IPS-15b (cell line): ENCODE results near the gene SORCS1.

Experiments
- H3K27me3 ChIP-seq: one replicate; pipeline ENCODE4 v1.6.1; 2013; ENCODE audit warnings: low read length; ENCODE audit not compliant: control insufficient read depth, insufficient read depth
- H3K36me3 ChIP-seq: one replicate; pipeline ENCODE4 v1.6.1; 2013; ENCODE audit warnings: low read length; ENCODE audit not compliant: control insufficient read depth, insufficient read depth
- H3K4me1 ChIP-seq: one replicate; pipeline ENCODE4 v1.6.1; 2013; ENCODE audit warnings: mild to moderate bottlenecking, low read length; ENCODE audit not compliant: control insufficient read depth, insufficient read depth
- H3K4me3 ChIP-seq: one replicate; pipeline ENCODE4 v1.5.1; 2013; ENCODE audit warnings: low read depth, low read length
- H3K9ac ChIP-seq: one replicate; pipeline ENCODE4 v1.6.1; 2013; ENCODE audit warnings: low read depth, mild to moderate bottlenecking, low read length
- H3K9me3 ChIP-seq: one replicate; pipeline ENCODE4 v1.6.1; 2013; ENCODE audit warnings: mild to moderate bottlenecking, low read length; ENCODE audit not compliant: control insufficient read depth, insufficient read depth

The SORCS1 gene

DNA sequence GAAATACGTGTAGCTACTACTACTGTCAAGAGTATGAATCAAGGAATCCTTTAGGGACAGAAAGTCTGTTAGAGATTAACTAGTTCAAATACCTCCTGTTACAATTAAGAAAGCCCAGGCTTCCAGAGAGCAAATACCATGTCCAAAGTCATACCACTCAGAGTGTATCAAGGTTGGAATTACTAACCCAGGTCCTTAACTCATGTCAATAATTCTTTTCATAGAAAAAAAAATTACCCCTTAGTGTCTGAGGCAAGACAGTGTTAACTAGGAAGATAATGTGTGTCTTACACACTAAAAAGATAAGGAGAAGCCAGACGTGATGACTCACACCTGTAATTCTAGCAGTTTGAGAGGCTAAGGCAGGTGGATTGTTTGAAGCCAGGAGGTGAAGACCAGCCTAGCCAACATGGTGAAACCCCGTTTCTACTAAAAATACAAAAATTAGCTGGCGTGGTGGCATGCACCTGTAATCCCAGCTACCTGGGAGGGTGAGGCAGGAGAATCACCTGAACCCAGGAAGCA is 423.4 kb downstream of the SORCS1 start:
- Histone ChIP-seq H3K36me3 (no peaks in the 10 kb centered on the region), H3K9ac (no peak overlapping the region), H3K9me3 (no peaks in the 10 kb centered on the region), H3K4me3 (no peak overlapping the region), H3K4me1 (no peaks in the 10 kb centered on the region), H3K27me3 (no peaks in the 10 kb centered on the region)

DNA sequence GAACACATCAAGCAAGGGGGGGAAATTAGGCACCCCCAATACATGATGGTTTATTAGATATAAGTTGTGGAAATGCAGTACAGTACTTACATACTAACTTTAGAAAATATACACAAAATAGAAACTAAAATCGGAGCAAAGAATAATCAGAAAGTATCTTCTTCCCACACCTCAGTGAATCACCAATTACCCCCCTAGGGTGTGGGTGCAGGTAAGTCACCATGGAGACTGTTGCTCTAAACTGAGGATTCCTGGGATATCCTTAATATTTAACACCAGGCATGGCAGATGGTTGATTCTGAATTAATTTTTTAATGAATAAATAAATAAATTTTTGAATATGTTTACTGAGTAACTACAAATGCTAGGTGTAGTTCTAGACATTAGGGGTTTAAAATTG is 424.4 kb downstream of the SORCS1 start:
- no peak overlapping the region for H3K4me3 ChIP-seq
- H3K9ac ChIP-seq, result no peak overlapping the region
- no peaks in the 10 kb centered on the region for H3K36me3 ChIP-seq
- no peaks in the 10 kb centered on the region for H3K9me3 ChIP-seq
- no peaks in the 10 kb centered on the region for H3K4me1 ChIP-seq
- H3K27me3 ChIP-seq, result no peaks in the 10 kb centered on the region

DNA sequence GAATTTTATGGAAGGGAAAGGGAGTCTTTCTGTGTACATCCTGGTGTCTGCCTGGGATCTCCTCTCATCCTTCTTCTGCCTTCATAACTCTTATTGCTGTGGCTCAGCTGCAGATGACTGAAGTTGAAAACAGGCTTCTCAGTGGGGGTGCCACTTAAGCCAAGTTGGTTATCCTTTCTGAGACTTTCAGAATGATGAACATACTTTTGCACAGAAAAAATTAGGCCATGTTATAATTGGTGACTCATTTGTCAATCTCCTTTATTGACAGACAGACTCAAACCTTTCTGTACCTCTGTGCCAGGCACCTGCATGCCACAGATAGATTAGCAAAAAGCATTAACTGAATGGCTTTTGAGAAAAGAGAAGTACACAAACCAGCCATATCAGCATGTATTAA is 430.3 kb downstream of the SORCS1 start:
- Histone ChIP-seq H3K4me1 (no peaks in the 10 kb centered on the region), H3K9ac (no peak overlapping the region), H3K27me3 (no peaks in the 10 kb centered on the region), H3K36me3 (no peaks in the 10 kb centered on the region), H3K9me3 (no peaks in the 10 kb centered on the region), H3K4me3 (no peak overlapping the region)

DNA sequence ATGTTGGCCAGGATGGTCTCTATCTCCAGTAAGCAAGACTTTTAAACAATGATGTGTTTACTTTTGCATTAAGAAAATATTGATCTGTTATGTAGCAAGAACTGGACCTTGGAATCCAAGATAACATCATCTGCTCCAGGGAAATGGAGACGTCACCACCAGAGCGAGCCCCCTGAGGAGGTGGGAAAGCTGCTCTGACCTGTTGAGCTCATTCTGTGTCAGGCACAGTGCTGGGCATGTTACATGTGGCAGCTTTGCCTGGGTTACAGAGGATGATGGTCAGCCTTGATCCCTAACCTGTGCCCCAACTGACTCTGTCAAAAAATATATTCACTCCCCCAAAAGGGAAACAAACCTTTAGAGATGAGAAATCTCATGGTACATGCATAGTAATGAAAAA is 436.3 kb downstream of the SORCS1 start:
- Histone ChIP-seq H3K4me3 (no peak overlapping the region), H3K27me3 (no peaks in the 10 kb centered on the region), H3K9ac (no peak overlapping the region), H3K9me3 (no peaks in the 10 kb centered on the region), H3K4me1 (no peaks in the 10 kb centered on the region), H3K36me3 (no peaks in the 10 kb centered on the region)

DNA sequence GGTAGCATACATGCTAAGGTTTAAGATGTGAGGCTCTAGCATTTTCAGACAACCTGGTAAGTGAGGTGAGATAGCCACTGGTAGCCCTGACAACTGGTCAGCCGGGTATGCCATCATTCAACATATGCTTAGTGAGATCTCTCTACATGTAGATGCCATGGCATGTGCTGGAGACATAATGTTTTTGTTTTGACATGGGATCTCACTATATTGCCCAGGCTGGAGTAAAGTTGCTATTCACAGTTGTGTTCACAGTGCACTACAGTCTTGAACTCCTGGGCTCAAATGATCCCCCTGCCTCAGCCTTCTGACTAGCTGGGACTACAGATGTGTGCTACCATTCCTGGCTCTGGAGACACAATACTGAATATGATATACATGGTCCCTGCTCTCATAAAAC is 437.3 kb downstream of the SORCS1 start:
- H3K4me1 ChIP-seq, result no peaks in the 10 kb centered on the region
- no peaks in the 10 kb centered on the region for H3K27me3 ChIP-seq
- H3K9me3 ChIP-seq, result no peaks in the 10 kb centered on the region
- no peaks in the 10 kb centered on the region for H3K36me3 ChIP-seq
- no peak overlapping the region for H3K9ac ChIP-seq
- H3K4me3 ChIP-seq, result no peak overlapping the region

DNA sequence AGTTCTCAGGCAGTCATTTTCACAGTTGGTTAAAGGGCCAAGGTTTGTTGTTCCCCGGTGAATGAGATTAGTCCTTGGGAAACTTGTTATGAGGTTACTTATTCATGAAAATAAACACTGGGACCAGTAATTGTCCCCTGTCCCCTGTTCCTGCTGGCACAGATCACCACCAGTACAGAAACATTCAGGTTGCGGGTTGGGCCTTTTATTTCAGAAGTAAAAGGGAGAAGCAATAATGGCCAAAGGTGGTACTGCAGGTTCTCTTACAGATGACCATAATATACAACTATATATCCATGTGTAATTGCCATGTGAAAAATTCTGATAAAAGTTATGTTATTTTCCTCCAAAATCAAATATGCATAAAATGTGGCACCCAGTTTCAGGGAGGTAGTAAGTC is 442.0 kb downstream of the SORCS1 start:
- H3K27me3 ChIP-seq, result no peaks in the 10 kb centered on the region
- H3K9ac ChIP-seq, result no peak overlapping the region
- no peaks in the 10 kb centered on the region for H3K9me3 ChIP-seq
- H3K36me3 ChIP-seq, result no peaks in the 10 kb centered on the region
- H3K4me3 ChIP-seq, result no peak overlapping the region
- H3K4me1 ChIP-seq, result no peaks in the 10 kb centered on the region

DNA sequence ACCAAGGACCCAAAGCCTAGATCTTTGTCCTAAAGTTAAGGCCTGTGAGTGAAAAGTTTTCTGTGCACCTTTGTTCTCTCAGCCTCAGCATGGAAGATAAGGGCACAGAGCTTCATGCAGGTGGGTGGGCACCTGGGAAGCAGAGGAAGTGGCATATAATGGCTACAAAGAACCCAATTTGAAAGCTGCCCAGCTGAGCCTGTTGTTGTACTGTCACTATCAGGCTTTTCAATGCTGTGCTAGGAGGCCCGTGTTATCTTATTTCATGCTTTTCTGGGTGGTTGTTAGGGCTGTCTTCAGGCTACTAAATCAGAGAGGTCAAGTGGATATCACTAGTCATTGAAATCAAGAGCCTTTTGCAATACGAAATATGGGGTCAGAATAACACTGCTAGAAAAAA is 443.8 kb downstream of the SORCS1 start:
- H3K36me3 ChIP-seq, result no peaks in the 10 kb centered on the region
- H3K27me3 ChIP-seq, result no peaks in the 10 kb centered on the region
- no peaks in the 10 kb centered on the region for H3K9me3 ChIP-seq
- no peak overlapping the region for H3K4me3 ChIP-seq
- no peak overlapping the region for H3K9ac ChIP-seq
- H3K4me1 ChIP-seq, result no peaks in the 10 kb centered on the region

DNA sequence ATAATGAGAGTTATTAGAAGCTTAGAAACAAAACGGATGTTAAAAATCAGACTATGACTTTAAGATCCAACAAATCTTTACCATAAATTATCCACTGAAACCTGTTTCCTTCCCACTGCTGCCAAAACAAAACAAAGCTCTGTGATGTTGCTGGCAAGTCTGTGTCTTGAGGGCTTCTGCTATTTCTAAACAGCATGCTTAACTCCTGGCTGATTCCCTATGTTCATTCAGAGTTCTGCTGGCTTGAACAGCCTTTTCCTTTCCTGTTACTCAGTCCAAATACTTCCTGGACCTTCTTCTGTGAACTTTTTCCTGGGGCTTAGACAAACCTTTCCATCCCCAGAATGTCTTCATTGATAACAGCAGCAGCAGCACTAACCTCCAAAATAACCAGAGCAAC is 448.1 kb downstream of the SORCS1 start:
- no peaks in the 10 kb centered on the region for H3K27me3 ChIP-seq
- H3K4me1 ChIP-seq, result no peaks in the 10 kb centered on the region
- no peaks in the 10 kb centered on the region for H3K9me3 ChIP-seq
- no peaks in the 10 kb centered on the region for H3K36me3 ChIP-seq
- no peak overlapping the region for H3K4me3 ChIP-seq
- H3K9ac ChIP-seq, result no peak overlapping the region

DNA sequence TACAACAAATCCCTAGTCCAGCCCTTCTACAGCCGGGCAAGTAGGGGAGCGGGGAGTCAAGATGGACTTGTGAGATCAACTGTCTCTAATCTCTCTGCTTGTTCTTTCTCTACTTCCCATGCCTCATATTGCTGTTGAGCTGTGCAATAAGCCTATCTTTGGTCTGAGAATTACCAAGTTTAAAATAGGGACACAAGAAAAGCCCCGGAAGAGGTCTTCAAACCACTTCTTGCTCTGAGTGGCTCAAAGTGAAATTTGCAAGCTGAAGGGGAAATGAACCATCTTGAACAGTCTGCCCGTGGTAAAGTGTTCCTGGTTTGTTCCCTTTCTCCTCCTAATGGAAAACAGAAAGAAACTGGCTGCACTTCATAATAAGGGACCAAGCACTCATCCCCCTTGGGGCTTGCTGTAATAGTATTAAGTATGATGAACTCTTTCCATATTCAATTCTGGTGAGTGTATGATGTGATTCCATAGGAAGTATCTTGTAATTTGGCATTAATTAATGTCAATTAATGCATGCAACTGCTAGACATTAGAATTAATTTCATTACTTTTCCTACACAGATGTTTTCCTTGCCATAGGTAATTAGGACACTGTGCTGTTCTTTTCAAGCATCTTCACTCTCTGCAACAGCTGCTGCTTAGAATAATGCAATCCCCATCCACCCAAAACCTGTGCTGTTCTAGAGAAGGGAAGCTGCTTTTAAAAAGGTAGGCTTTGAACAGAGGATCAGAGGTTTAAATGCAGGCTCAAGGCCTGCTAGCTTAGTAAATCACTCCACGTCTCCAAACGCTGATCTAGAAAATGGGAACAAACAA is 449.6 kb downstream of the SORCS1 start:
- Histone ChIP-seq H3K36me3 (no peaks in the 10 kb centered on the region), H3K9me3 (no peaks in the 10 kb centered on the region), H3K9ac (no peak overlapping the region), H3K27me3 (no peaks in the 10 kb centered on the region), H3K4me1 (no peaks in the 10 kb centered on the region), H3K4me3 (no peak overlapping the region)

DNA sequence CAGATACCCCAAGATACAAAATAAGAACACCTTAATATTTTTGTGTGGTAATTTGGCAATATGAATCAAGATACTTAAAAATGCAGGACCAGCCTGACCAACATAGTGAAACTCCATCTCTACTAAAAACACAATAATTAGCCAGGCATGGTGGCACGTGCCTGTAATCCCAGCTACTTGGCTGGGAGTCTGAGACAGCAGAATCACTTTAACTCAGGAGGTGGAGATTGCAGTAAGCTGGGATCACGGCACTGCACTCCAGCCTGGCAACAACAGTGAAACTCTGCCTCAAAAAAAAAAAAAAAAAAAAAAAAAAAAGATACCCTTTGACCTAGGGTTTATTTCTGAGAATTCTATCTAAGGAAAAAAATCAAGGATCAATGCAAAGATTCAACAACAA is 450.7 kb downstream of the SORCS1 start:
- no peak overlapping the region for H3K4me3 ChIP-seq
- no peaks in the 10 kb centered on the region for H3K36me3 ChIP-seq
- no peaks in the 10 kb centered on the region for H3K9me3 ChIP-seq
- H3K9ac ChIP-seq, result no peak overlapping the region
- peaks cover 3% of the 10 kb centered on the region for H3K4me1 ChIP-seq
- no peaks in the 10 kb centered on the region for H3K27me3 ChIP-seq

DNA sequence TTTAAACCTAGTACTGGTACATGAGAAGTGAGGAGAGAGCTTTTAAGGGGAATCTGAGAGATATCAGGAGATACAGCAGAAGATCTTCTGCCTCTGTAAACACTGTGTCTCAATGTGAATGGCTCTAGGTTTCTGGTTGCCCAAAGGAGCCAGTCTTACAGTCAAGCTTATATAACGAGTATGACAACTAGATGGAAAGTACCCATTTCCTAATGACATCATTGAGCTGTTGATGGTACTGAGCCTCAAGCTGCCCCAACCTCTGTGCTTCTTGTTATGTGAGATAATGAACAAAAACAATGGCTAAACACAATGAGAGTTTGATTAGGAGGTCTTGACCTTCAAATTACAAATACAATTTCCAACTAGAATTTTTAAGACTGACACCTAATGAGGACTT is 451.5 kb downstream of the SORCS1 start:
- peaks cover 6% of the 10 kb centered on the region for H3K4me1 ChIP-seq
- no peaks in the 10 kb centered on the region for H3K27me3 ChIP-seq
- H3K36me3 ChIP-seq, result no peaks in the 10 kb centered on the region
- no peaks in the 10 kb centered on the region for H3K9me3 ChIP-seq
- H3K9ac ChIP-seq, result no peak overlapping the region
- H3K4me3 ChIP-seq, result no peak overlapping the region

DNA sequence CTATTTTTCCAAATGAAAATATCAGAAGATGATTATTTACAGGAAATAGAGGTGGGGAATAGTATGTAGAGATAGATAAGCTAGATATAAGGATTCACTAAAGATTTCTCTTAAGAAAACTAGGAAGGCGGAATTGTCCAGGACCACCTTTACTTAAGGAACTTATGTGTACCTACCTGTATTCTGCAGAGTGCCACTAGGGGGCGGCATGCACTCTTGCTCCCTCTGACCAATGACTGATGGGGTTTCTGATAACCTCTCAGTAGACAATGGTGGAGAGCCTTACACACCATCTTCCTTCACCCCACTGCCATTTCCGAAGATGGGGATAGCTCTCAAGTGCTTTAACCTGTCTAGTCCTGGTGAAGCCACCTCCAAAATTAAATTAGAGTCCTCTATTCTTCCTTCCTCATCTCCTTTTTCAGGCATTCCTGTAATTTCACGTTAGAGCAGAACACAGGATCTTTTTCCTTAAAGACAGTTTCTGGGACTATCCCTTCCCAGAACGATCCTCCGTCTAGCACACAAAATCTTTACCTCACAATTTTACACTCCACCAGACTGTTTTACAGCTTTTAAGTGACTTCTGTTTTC is 453.1 kb downstream of the SORCS1 start:
- Histone ChIP-seq H3K9me3 (no peaks in the 10 kb centered on the region), H3K4me3 (no peak overlapping the region), H3K27me3 (no peaks in the 10 kb centered on the region), H3K36me3 (no peaks in the 10 kb centered on the region), H3K4me1 (peaks cover 12% of the 10 kb centered on the region), H3K9ac (no peak overlapping the region)
